Fibroblast of lung (primary cell): Measurements from ENCODE around the gene KRT40.

Experiments used
- CTCF ChIP-seq, 2 donors: IDR thresholded peaks in 1 of 2; conservative IDR thresholded peaks in 1 of 2; 1 replicate in 1 of 2; 2 replicates in 1 of 2; pipeline ENCODE4 v1.5.1; 2011 to 2012; ENCODE audit warnings: low read length in 2 of 2, control low read depth in 1 of 2, inconsistent platforms in 1 of 2, low read depth in 1 of 2, mild to moderate bottlenecking in 1 of 2
- EZH2 ChIP-seq: IDR thresholded peaks from 2 replicates; pipeline ENCODE4 v1.5.1; 2012; ENCODE audit warnings: low read length, control low read depth, mild to moderate bottlenecking; ENCODE audit errors: missing control alignments

GRCh38 chr17:41008811-41009210, 24.7 kb upstream of the KRT40 start, which contains the start of gene KRTAP3-1:
- TF ChIP-seq CTCF (conservative IDR thresholded peaks at IDR 0.05 in 1 of 2, IDR thresholded peaks at IDR 0.05 in 1 of 2; ENCODE audit: low read depth in 1 of 2, low read length in 2 of 2) (no peak), EZH2 (no peak)
